ENCODE data around the gene NEAT1.

Gene NEAT1

DNA sequence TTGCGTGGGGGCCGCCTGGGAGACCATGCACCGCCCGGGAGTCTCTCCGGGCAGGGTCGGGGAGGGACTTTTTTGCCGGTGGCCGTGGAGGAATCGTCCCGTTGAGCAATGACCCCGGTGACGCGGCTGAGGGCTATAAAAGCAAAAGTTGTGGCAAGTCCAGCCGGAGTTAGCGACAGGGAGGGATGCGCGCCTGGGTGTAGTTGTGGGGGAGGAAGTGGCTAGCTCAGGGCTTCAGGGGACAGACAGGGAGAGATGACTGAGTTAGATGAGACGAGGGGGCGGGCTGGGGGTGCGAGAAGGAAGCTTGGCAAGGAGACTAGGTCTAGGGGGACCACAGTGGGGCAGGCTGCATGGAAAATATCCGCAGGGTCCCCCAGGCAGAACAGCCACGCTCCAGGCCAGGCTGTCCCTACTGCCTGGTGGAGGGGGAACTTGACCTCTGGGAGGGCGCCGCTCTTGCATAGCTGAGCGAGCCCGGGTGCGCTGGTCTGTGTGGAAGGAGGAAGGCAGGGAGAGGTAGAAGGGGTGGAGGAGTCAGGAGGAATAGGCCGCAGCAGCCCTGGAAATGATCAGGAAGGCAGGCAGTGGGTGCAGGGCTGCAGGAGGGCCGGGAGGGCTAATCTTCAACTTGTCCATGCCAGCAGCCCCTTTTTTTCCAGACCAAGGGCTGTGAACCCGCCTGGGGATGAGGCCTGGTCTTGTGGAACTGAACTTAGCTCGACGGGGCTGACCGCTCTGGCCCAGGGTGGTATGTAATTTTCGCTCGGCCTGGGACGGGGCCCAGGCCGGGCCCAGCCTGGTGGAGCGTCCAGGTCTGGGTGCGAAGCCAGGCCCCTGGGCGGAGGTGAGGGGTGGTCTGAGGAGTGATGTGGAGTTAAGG is at the start of gene NEAT1:
TSS of gene NEAT1 (plus strand) at position 166 of the 883 bp plus-strand sequence.
- peak within 1 kb of the TSS; percentile 99 for H3K27ac ChIP-seq (ENCODE audit: low read depth, low read length)
- H3K4me1 ChIP-seq (ENCODE audit: control insufficient read depth, insufficient read depth, low read length, unreplicated experiment), result peaks cover 27% of the 10 kb centered on the region
- peaks cover 43% of the 10 kb centered on the region for H3K36me3 ChIP-seq (ENCODE audit: insufficient read depth, low read length)
- H3K4me3 ChIP-seq (ENCODE audit: low read depth, low read length), result peak within 1 kb of the TSS; percentile 94
- H3K79me2 ChIP-seq (ENCODE audit: control insufficient read depth, insufficient read depth, low read length, unreplicated experiment), result peaks cover 79% of the 10 kb centered on the region
- no peaks in the 10 kb centered on the region for H3K27me3 ChIP-seq (ENCODE audit: insufficient read depth, low read length)
- H2AFZ ChIP-seq (ENCODE audit: low read length, unreplicated experiment), result no peak within 1 kb of the TSS

DNA sequence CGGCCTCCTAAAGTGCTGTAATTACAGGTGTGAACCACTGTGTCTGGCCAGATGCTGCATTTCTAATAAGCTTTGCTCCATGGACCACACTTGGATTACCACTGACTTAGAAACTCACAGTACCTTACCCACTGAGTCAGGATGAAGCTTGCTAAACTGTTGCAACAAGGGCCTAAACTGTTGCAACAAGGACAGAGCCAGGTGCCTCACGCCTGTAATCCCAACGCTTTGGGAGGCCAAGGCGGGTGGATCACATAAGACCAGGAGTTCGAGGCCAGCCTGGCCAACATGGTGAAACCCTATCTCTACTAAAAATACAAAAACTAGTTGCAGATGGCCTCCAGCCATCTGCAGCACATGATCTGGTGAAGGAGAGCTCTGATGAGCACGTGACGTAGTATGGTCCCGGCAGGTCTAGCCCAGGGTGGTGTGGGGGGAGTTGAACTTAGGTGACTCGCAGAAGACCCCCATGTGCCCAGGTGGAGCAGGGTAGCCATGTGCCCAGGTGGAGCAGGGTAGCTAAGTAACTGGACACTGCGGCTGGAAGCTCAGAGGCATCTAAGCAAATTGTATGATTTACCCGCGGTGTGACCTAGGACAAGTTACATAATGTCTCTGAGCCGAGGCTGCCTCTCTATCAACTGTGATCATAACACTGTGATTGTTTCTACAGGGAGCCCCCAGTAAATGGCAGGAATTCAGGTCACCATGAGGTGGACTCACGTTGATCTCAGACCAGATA is 48.6 kb upstream of the NEAT1 start:
- no peak overlapping the region for H2AFZ ChIP-seq (ENCODE audit: low read length, unreplicated experiment)
- no peak overlapping the region for H3K4me3 ChIP-seq (ENCODE audit: low read depth, low read length)
- H3K36me3 ChIP-seq (ENCODE audit: insufficient read depth, low read length), result no peaks in the 10 kb centered on the region
- no peaks in the 10 kb centered on the region for H3K27me3 ChIP-seq (ENCODE audit: insufficient read depth, low read length)
- peaks cover 10% of the 10 kb centered on the region for H3K4me1 ChIP-seq (ENCODE audit: control insufficient read depth, insufficient read depth, low read length, unreplicated experiment)
- no peak overlapping the region for H3K27ac ChIP-seq (ENCODE audit: low read depth, low read length)
- H3K79me2 ChIP-seq (ENCODE audit: control insufficient read depth, insufficient read depth, low read length, unreplicated experiment), result no peaks in the 10 kb centered on the region

DNA sequence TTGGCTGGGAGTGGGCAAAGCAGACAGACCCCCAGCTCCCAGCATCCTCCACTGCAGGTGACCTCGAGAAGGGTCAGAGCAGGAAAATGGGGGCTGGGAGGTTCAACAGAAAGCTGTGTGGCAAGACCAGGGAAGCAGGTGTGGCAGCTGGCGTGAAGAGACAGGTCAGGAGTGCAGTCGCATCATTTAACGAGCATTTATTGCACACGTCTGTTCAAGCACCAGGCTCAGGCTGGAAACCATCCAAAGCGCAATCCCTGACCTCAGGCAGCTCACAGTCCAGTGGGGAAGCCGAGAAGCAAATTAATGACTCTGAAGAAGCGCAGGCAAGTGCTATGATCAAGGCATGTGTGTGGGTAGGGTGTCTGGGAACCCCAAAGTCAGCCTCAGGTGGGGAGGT is 47.6 kb upstream of the NEAT1 start:
- H3K27ac ChIP-seq (ENCODE audit: low read depth, low read length), result no peak overlapping the region
- no peak overlapping the region for H3K4me3 ChIP-seq (ENCODE audit: low read depth, low read length)

DNA sequence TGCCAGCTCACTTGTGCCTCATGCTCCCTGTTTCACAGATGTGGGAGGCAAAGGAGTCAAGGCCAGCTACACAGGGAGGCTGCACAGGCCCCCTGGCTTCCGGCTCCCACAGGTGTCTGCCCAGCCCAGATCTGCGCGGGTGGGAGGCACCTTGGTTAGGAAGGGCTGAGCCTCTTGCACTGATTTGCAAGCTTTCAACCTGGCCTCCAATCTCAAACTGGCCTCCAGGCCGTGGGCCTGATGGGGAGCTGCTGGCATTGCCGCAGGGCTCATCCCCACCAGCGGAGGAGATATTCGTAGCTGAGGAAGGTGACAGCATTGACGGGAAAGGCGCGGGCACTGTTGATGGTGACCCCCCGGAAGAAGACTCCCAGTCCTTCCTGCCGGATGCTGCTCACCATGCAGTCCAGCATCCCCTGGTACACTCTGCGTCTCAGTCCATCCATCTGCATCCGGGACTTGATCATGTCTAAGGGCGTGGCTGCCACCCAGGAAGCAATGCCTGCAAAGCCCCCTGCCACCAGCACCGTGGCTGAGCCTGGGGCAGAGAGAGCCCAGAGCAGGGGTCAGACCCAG is 46.4 kb upstream of the NEAT1 start:
- Histone ChIP-seq H2AFZ (ENCODE audit: low read length, unreplicated experiment) (no peak overlapping the region), H3K27me3 (ENCODE audit: insufficient read depth, low read length) (no peaks in the 10 kb centered on the region), H3K4me3 (ENCODE audit: low read depth, low read length) (no peak overlapping the region), H3K27ac (ENCODE audit: low read depth, low read length) (no peak overlapping the region), H3K4me1 (ENCODE audit: control insufficient read depth, insufficient read depth, low read length, unreplicated experiment) (peaks cover 5% of the 10 kb centered on the region), H3K79me2 (ENCODE audit: control insufficient read depth, insufficient read depth, low read length, unreplicated experiment) (no peaks in the 10 kb centered on the region), H3K36me3 (ENCODE audit: insufficient read depth, low read length) (no peaks in the 10 kb centered on the region)

More for the DNA sequence above, 47.6 kb upstream of the NEAT1 start:
- no peaks in the 10 kb centered on the region for H3K27me3 ChIP-seq (ENCODE audit: insufficient read depth, low read length)
- peaks cover 10% of the 10 kb centered on the region for H3K4me1 ChIP-seq (ENCODE audit: control insufficient read depth, insufficient read depth, low read length, unreplicated experiment)
- no peaks in the 10 kb centered on the region for H3K36me3 ChIP-seq (ENCODE audit: insufficient read depth, low read length)
- no peak overlapping the region for H2AFZ ChIP-seq (ENCODE audit: low read length, unreplicated experiment)
- H3K79me2 ChIP-seq (ENCODE audit: control insufficient read depth, insufficient read depth, low read length, unreplicated experiment), result no peaks in the 10 kb centered on the region

DNA sequence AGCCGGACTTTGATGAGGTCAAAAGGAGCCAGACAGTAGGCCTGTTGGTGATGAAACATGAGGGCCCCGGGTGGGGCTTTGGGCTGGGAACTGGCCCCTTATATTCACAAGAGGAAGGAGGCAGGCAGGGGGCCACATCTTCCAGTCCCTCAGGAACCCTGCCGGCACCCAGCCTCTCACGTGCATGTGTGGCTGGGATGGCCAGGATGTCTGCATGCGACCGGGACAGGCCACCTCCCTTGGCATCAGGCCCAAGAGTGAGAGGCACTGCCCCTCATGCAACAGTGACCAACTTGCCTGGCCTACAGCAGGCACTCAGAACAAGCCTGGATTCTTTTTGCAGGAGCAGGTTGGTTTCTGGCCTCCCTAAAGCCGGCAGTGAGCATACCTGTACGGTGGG is 45.6 kb upstream of the NEAT1 start:
- H3K27ac ChIP-seq (ENCODE audit: low read depth, low read length), result no peak overlapping the region
- H3K36me3 ChIP-seq (ENCODE audit: insufficient read depth, low read length), result no peaks in the 10 kb centered on the region
- no peak overlapping the region for H2AFZ ChIP-seq (ENCODE audit: low read length, unreplicated experiment)
- H3K4me1 ChIP-seq (ENCODE audit: control insufficient read depth, insufficient read depth, low read length, unreplicated experiment), result peaks cover 6% of the 10 kb centered on the region
- no peaks in the 10 kb centered on the region for H3K79me2 ChIP-seq (ENCODE audit: control insufficient read depth, insufficient read depth, low read length, unreplicated experiment)
- no peak overlapping the region for H3K4me3 ChIP-seq (ENCODE audit: low read depth, low read length)
- no peaks in the 10 kb centered on the region for H3K27me3 ChIP-seq (ENCODE audit: insufficient read depth, low read length)

DNA sequence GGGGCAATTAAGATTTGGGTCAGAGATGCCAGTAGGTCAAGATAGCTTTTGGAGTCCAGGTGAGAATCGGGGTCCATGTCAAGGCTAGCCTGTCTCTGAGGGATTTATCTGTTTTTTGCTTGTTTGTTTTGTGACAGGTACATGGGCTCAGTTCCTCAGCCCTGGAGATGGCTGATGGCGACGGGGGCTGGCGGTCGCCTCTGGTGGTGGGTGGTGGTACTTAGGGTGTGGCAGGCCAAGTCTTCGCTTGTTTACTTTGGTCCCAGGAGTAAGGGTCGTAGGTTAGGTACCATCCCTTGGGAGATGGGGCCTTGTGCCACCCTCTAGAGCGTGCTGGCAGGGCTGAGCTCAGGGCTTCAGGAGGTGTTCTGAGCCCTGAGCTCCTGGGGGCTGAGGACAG is 44.8 kb upstream of the NEAT1 start:
- no peaks in the 10 kb centered on the region for H3K27me3 ChIP-seq (ENCODE audit: insufficient read depth, low read length)
- no peak overlapping the region for H3K4me3 ChIP-seq (ENCODE audit: low read depth, low read length)
- peaks cover 9% of the 10 kb centered on the region for H3K4me1 ChIP-seq (ENCODE audit: control insufficient read depth, insufficient read depth, low read length, unreplicated experiment)
- H3K79me2 ChIP-seq (ENCODE audit: control insufficient read depth, insufficient read depth, low read length, unreplicated experiment), result no peaks in the 10 kb centered on the region
- H3K27ac ChIP-seq (ENCODE audit: low read depth, low read length), result no peak overlapping the region
- no peaks in the 10 kb centered on the region for H3K36me3 ChIP-seq (ENCODE audit: insufficient read depth, low read length)
- no peak overlapping the region for H2AFZ ChIP-seq (ENCODE audit: low read length, unreplicated experiment)

DNA sequence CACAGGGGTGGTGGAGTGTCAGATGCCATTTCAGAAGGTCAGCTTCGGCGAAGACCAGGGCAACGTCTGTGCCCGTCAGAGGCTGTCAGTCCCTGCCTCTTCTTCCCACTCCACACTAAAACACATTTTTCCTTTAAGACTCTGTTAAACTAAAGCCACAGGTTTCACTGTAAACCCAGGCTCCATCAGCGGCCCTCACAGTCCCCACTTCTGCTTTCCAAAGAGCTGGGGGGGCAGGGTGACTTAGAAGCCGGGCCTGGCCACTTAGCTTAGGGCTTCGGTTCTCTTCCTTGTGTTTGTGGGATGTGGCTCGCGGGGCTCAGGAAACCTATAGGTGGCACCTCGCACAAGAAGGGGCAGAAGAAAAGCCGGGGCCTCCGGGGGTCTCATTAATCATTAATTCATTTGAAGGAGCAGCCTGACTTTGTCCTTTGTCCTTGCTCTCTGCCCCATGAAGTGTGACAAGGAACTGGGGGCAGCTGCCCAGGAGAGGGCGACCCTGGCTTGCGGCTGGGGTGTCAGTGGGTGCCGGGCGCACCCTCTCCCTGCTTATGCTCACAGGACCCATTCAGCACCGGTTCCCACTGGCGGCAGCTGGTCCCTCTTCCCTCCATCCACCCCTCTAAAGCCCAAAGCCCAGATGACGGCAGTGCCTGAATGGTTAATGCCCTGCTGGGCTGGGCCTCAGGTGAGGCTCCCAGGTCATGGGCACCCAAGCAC is 44.2 kb upstream of the NEAT1 start:
- Histone ChIP-seq H3K4me3 (ENCODE audit: low read depth, low read length) (no peak overlapping the region), H3K79me2 (ENCODE audit: control insufficient read depth, insufficient read depth, low read length, unreplicated experiment) (no peaks in the 10 kb centered on the region), H3K36me3 (ENCODE audit: insufficient read depth, low read length) (no peaks in the 10 kb centered on the region), H3K4me1 (ENCODE audit: control insufficient read depth, insufficient read depth, low read length, unreplicated experiment) (peaks cover 14% of the 10 kb centered on the region), H3K27me3 (ENCODE audit: insufficient read depth, low read length) (no peaks in the 10 kb centered on the region), H3K27ac (ENCODE audit: low read depth, low read length) (no peak overlapping the region), H2AFZ (ENCODE audit: low read length, unreplicated experiment) (no peak overlapping the region)

DNA sequence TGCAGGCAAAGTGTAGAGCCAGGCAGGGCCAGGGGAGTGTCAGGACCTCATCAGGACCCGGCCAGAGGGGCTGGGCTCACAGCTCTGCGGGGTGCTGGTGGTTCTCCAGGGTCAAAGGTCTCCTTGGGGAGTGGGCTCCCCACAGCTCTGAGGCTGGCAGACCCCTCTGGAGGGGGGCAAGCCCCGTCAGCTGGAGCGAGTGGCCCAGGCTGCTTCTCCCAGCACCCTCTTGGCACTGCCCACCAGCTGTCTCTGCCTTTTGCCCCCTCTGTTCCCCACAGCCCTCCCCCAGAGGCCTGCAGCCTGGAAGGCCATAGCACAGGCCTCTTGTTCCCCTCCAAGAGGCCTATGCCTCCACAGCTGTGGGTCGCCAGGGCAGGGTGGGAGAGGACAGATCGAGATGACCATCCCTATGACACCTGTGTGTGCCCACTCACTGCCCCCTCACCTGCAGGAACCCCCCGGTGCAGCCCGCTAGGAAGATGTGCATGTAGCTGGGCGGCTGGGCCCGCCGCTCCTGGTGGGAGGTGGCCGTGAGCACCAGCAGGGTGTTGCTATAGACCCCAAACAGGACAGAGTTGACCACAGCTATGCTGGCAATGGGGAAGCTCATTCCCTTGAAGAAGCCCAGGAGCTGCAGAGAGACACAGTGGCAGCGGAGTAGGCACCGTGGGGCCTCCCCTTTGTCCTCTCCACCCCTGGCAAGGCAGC is 43.5 kb upstream of the NEAT1 start:
- Histone ChIP-seq H3K79me2 (ENCODE audit: control insufficient read depth, insufficient read depth, low read length, unreplicated experiment) (no peaks in the 10 kb centered on the region), H3K36me3 (ENCODE audit: insufficient read depth, low read length) (no peaks in the 10 kb centered on the region), H3K4me3 (ENCODE audit: low read depth, low read length) (no peak overlapping the region), H3K4me1 (ENCODE audit: control insufficient read depth, insufficient read depth, low read length, unreplicated experiment) (peaks cover 19% of the 10 kb centered on the region), H3K27ac (ENCODE audit: low read depth, low read length) (no peak overlapping the region), H2AFZ (ENCODE audit: low read length, unreplicated experiment) (no peak overlapping the region), H3K27me3 (ENCODE audit: insufficient read depth, low read length) (no peaks in the 10 kb centered on the region)

DNA sequence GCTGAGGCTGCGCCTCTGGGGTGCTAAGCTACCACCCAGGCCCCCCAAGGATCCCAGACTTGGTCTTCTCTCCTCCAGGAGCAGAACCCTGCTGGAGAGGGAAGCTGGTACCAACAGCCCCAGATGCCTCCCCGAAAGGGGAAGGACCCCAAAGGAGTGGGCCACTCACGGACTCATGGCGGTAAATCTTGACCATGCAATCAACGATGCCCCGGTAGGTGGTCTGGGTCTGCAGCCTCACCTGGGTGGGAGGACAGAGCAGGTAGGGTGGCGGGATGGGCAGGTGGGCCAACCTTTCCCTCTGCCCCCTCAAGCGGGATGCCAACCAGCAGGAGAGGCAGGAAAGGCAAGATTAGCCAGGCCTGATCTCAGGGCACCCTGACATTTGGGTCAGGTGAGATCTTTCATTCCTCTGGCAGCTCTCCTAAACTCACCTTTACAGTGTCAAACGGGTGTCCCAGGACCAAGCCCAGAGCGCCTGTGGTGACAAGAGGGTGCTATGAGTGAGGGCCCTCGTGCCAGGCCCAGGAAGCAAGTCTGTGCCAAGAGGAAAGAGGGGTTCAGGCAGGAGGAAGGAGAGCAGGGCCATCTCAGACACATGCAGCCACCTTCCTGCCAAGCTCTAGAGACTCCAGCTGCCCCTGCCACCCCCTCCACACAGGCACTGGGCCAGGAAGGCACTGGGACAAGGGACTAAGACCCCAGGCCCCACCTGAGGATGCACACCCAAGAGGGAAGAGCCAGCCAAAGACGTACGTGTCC is 42.7 kb upstream of the NEAT1 start:
- H3K4me1 ChIP-seq (ENCODE audit: control insufficient read depth, insufficient read depth, low read length, unreplicated experiment), result peaks cover 26% of the 10 kb centered on the region
- H3K4me3 ChIP-seq (ENCODE audit: low read depth, low read length), result no peak overlapping the region
- no peaks in the 10 kb centered on the region for H3K79me2 ChIP-seq (ENCODE audit: control insufficient read depth, insufficient read depth, low read length, unreplicated experiment)
- no peaks in the 10 kb centered on the region for H3K36me3 ChIP-seq (ENCODE audit: insufficient read depth, low read length)
- no peak overlapping the region for H3K27ac ChIP-seq (ENCODE audit: low read depth, low read length)
- H3K27me3 ChIP-seq (ENCODE audit: insufficient read depth, low read length), result no peaks in the 10 kb centered on the region
- no peak overlapping the region for H2AFZ ChIP-seq (ENCODE audit: low read length, unreplicated experiment)
